LNCaP clone FGC (cell line): ENCODE measurements around the gene KCNH4.

ENCODE experiments used
- DNase-seq: peaks from one replicate; pipeline ENCODE4 v3.0.0-alpha.2; 2011; ENCODE audit warnings: low read depth
- H3K4me3 ChIP-seq: 2 replicates; pipeline ENCODE4 v1.5.1; 2011; ENCODE audit warnings: mild to moderate bottlenecking, low read depth, low read length, control low read depth
- TF ChIP-seq, protein P1 (sequence below): IDR thresholded peaks from 2 replicates; pipeline ENCODE4 v1.5.1; 2012; ENCODE audit warnings: mild to moderate bottlenecking; ENCODE audit not compliant: control insufficient read depth, insufficient read depth; ENCODE audit errors: extremely low read depth

Gene KCNH4

DNA sequence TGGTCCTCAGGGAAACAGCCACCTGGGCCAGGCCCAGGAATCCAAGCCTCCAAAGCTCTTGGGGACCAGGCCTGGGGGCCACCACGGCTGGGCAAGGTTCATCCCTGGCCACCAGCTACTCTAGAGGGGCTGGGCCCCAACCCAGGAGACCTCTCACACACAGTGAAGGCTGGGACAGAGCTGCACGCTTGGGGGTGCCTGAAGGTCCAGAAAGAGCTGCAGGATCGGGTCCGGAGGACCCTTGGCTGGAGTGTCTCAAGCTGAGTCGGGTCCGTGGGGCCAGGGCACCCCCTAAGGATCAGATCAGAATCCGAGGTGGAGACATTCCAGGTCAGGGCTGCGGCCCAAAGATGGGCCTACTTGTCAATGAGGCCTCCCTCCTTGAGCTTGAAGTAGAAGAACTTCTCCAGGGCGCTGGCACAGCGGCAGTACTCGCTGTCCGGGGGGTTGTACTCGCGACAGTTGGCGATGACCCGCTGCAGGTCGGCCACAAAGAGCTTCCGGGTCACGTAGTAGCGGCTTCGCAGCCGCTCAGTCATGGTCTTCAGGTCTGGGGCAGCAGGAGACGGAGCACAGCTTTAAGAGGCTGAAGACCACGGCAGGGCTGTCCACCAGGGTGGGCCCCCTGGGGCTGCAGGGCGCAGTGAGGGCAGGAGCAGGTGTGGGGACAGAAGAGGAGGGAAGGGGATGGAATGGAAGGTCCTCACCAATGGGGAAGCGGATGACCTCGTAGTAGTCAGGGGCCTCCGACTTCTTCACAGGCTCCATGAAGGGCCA is 67.5 kb downstream of the KCNH4 start:
- TF ChIP-seq, protein P1, sequence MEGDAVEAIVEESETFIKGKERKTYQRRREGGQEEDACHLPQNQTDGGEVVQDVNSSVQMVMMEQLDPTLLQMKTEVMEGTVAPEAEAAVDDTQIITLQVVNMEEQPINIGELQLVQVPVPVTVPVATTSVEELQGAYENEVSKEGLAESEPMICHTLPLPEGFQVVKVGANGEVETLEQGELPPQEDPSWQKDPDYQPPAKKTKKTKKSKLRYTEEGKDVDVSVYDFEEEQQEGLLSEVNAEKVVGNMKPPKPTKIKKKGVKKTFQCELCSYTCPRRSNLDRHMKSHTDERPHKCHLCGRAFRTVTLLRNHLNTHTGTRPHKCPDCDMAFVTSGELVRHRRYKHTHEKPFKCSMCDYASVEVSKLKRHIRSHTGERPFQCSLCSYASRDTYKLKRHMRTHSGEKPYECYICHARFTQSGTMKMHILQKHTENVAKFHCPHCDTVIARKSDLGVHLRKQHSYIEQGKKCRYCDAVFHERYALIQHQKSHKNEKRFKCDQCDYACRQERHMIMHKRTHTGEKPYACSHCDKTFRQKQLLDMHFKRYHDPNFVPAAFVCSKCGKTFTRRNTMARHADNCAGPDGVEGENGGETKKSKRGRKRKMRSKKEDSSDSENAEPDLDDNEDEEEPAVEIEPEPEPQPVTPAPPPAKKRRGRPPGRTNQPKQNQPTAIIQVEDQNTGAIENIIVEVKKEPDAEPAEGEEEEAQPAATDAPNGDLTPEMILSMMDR: no peak
- no peak overlapping the region for H3K4me3 ChIP-seq
- no peak for DNase-seq

DNA sequence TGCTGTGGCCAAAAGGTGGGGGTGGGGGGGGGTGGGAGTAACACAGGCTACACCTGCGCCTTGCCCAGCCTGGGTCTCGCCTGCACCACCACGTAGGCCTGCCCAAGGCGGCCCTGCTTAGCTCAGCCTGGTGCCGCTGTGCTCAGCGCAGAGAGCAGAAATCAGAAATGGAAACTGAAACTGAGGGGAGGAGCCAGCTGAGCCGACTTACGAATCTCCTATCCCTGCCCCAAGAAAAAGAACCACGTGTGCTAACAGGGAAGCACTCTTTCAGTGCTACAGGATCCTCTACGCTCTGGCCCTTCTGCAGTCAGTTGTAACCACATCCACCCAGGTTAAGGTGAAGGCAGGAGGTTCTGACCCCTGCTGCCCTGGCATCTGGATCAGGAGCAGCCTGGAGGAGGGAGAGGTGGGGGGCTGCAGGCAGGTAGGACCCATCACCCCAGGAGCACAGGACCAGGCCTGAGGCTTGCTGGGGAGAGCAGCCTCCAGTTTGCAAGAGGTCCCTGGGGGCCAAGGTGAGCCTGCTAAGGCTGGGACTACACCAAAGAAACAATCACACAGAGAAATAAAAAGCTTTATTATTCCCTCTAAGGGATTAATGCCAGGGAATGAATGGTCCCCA is 68.3 kb downstream of the KCNH4 start, which contains the start of gene DHX58:
Gene DHX58, minus strand, starts transcription at position 163 of the 625 bp plus-strand sequence. CDS start 822 bp downstream, outside the sequence.
- TF ChIP-seq, protein P1: no peak
- DNase-seq: no peak
- no peak within 1 kb of the TSS for H3K4me3 ChIP-seq

DNA sequence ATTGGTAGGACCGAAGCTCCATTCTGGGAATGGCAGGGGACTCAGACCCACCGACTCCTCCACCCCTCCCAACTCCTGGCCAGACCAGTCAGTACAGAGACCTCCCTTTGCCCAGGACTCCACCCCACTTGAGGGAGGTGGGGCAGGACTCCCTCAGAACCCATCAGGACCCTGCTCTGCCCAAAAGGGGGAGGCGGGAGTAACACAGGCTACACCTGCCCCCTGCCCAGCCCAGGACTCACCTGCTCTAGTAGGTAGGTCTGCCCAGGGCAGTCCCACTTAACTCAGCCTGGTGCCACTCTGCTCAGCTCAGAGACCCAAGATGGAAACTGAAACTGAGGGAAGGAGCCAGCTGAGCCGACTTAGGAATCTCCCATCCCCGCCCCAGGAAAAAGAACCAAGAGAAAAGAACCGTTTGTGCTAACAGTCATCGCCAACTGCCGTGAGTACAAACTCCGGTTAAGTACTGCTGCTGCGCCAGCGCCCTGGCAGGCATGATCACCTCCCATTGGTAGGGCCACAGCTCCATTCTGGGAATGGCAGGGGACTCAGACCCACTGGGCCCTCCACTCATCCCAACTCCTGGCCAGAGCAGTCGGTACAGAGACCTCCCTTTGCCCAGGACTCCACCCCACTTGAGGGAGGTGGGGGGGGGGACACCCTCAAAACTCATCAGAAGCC is 68.9 kb downstream of the KCNH4 start:
- H3K4me3 ChIP-seq: no peak overlapping the region
- TF ChIP-seq, protein P1: no peak
- no peak for DNase-seq

DNA sequence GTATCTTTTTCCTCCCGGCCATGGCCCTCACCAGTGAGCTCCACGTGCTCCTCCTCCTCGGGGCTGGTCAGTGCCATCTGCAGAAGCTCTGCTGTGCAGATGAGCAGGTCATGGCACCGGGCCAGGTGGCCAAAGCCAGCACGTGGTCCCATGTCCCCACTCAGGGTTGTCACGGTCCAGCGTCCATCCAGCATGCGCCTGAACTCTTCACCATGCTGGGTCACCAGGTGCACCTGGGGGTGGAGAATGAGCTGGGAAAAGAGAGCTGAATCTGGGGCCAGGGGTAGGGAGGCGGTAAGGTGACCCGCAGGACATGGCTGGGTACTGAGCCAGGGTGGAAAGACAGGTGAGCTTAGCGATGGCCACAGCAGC is 69.7 kb downstream of the KCNH4 start:
- no peak for DNase-seq

DNA sequence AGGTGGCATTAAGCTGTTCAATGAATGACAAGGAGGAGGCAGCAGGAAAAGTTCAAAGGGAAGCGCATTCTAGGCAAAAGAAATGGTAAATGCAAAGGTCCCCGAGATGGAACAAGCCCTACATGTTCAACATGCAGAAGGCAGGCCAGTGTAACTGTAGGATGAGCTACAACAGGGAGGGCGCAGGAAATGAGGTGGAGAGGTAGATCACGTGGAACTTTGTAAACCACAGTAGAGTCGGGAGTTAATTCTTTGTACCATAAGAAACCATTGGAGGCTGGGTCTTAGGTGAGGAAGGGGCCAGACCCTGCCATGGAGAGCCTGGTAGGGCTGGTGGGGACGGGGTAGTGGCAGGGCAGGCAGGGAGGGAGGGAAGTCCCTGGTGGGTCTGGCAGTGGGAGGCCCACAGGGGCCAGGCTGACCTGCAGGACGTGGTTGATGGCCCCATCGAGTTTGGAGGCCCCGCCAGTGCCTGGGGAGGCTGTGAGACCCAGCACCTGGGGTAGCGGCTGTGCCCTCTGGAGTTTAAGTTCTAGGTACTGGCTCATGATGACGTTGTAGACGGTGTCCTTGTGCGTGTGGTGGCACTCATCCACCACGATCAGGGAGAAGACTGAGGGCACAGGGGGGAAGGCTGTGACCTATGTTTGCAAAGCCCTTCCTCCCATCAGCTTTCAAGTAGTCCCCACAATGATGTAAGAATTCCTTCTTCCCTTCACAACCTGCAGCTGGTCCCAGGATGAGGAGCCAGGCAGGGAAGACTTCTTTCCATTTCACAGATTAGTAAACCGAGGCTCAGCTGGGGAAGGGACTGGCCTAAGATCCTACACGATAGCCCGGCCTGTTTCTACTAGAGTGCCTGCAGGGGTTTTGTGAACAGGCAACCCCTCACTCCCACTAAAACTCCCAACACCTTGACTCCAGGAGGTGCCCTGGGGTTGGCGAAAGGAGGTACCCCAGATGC is 70.4 kb downstream of the KCNH4 start:
- no peak overlapping the region for H3K4me3 ChIP-seq
- TF ChIP-seq, protein P1: no peak
- DNase-seq: no peak

More for the DNA sequence above, 69.7 kb downstream of the KCNH4 start:
- no peak overlapping the region for H3K4me3 ChIP-seq
- TF ChIP-seq, protein P1: no peak

DNA sequence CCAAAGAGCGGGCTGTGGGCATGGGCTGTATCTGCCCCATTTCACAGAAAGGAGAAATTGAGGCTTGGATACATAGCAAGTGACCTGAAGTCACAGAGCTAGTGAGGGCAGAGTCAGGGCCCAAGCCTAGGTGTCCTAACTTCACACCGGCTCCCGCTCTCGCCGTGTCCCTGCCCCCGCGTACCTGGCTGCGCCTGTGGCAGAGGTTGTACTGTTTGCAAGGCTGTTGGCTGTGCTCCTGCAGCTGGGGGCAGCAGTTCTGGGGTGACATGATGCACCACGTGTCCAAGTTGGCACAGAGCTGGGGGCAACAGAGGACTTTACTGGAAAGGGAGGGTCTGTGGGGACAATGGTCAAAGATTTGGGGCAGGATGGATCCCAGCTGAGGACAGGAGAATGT is 71.9 kb downstream of the KCNH4 start:
- TF ChIP-seq, protein P1: no peak
- no peak for DNase-seq
- H3K4me3 ChIP-seq: no peak overlapping the region
